ENCODE data around the gene CFAP77. TPM values are rescaled to one million over a fixed set of nuclear protein-coding genes. Genes with fewer than 3 reads are reported as not detected.

Gene CFAP77
- total and polyA plus RNA-seq, 10 of the 15 experiments (the other 5 are each of a cell fraction or from before 2014, with no cell fraction given) = 0.33 TPM; not detected in 9

DNA sequence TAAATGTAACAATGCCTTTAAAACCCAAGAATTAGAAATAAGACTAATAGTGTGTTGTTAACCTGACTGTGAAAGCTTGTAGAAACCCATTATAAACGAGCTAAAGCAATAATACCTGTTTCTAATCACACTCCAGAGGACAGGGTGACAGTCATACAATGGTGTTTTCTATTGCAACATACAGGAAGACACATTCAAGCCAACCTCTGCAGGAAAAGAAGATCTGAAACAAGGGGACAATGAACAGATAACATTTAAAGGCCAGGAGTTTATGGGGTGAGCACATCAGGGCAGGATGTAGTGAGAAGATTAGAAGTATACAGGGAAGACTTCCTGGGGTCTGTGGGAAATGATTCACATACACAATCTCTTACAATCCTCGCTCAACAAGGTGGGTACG lies 186.2 kb downstream of the CFAP77 start:
- no peak overlapping the region for H3K27ac ChIP-seq (ENCODE audit: control insufficient read depth, insufficient read depth)
- ATAC-seq (no peak), DNase-seq (ENCODE audit: low read depth, low spot score) (no peak), FAIRE-seq (no peak)
- no TSS peak for BruUV-seq (replicated peaks)
- in situ Hi-C loops (cut with MboI) = no loop called here
- H3K4me2 ChIP-seq (ENCODE audit: control insufficient read depth, insufficient read depth) = no peak overlapping the region
- SMC1A ChIA-PET (ENCODE audit: uncharacterized antibody, unreplicated experiment) = no interaction called here
- H4K20me1 ChIP-seq (ENCODE audit: control insufficient read depth, insufficient read depth) = no peaks in the 10 kb centered on the region
- RAD21 ChIA-PET (ENCODE audit: unreplicated experiment) = no interaction called here
- TF ChIP-seq NFYA (IDR thresholded peaks at IDR 0.05; ENCODE audit: borderline replicate concordance, low read depth, low read length) (no peak), TCF12 (IDR thresholded peaks at IDR 0.05; ENCODE audit: low read depth, low read length) (no peak)
- TF ChIP-seq, protein P1, sequence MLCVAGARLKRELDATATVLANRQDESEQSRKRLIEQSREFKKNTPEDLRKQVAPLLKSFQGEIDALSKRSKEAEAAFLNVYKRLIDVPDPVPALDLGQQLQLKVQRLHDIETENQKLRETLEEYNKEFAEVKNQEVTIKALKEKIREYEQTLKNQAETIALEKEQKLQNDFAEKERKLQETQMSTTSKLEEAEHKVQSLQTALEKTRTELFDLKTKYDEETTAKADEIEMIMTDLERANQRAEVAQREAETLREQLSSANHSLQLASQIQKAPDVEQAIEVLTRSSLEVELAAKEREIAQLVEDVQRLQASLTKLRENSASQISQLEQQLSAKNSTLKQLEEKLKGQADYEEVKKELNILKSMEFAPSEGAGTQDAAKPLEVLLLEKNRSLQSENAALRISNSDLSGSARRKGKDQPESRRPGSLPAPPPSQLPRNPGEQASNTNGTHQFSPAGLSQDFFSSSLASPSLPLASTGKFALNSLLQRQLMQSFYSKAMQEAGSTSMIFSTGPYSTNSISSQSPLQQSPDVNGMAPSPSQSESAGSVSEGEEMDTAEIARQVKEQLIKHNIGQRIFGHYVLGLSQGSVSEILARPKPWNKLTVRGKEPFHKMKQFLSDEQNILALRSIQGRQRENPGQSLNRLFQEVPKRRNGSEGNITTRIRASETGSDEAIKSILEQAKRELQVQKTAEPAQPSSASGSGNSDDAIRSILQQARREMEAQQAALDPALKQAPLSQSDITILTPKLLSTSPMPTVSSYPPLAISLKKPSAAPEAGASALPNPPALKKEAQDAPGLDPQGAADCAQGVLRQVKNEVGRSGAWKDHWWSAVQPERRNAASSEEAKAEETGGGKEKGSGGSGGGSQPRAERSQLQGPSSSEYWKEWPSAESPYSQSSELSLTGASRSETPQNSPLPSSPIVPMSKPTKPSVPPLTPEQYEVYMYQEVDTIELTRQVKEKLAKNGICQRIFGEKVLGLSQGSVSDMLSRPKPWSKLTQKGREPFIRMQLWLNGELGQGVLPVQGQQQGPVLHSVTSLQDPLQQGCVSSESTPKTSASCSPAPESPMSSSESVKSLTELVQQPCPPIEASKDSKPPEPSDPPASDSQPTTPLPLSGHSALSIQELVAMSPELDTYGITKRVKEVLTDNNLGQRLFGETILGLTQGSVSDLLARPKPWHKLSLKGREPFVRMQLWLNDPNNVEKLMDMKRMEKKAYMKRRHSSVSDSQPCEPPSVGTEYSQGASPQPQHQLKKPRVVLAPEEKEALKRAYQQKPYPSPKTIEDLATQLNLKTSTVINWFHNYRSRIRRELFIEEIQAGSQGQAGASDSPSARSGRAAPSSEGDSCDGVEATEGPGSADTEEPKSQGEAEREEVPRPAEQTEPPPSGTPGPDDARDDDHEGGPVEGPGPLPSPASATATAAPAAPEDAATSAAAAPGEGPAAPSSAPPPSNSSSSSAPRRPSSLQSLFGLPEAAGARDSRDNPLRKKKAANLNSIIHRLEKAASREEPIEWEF (IDR thresholded peaks at IDR 0.05; ENCODE audit: insufficient replicate concordance, low read depth, low read length) = no peak
- H3K9me3 ChIP-seq (replicated peaks; ENCODE audit: control insufficient read depth, insufficient read depth, low read length) = no peaks in the 10 kb centered on the region
- 69% methylated on average over 3 of the region's 3 CpGs for WGBS (ENCODE audit: insufficient coverage, insufficient replicate concordance, low lambda C conversion rate, missing lambda C conversion rate)
- POLR2A ChIA-PET = no interaction called here
- H3K4me1 ChIP-seq (ENCODE audit: control insufficient read depth, insufficient read depth, low read length) = no peaks in the 10 kb centered on the region
- intact Hi-C loops (cut with micrococcal nuclease; ENCODE audit: unreplicated experiment) = no loop called here
- H3K79me2 ChIP-seq (ENCODE audit: control insufficient read depth, insufficient read depth, low read length) = no peaks in the 10 kb centered on the region
- CTCF ChIA-PET = no interaction called here
- no peak overlapping the region for H3K9ac ChIP-seq (ENCODE audit: control insufficient read depth, insufficient read depth, low read length)
- no peak overlapping the region for H3K4me3 ChIP-seq
- H2AFZ ChIP-seq (ENCODE audit: control insufficient read depth, low read depth, low read length) = no peak overlapping the region
- peaks cover 5 to 9% of the 10 kb centered on the region in 2 experiments for H3K36me3 ChIP-seq (ENCODE audit: control insufficient read depth in 2 of 2, insufficient read depth in 2 of 2, low read length in 1 of 2)
- no peaks in the 10 kb centered on the region for H3K27me3 ChIP-seq (replicated peaks in 1 of 2; ENCODE audit: control insufficient read depth in 2 of 2, insufficient read depth in 2 of 2, low read length in 1 of 2)
